ENCODE measurements around the gene SBDS. TPM values are rescaled to one million over a fixed set of nuclear protein-coding genes. Genes with fewer than 3 reads are reported as not detected.

Gene SBDS
- total RNA-seq, 2 donors from 2014 or later = 102 to 112 TPM

- no peak for DNase-seq
- no peak for TF ChIP-seq CTCF (IDR thresholded peaks at IDR 0.05)
- no peaks in the 10 kb centered on the region for H3K27me3 ChIP-seq
- H3K9me3 ChIP-seq = no peaks in the 10 kb centered on the region
- no peak overlapping the region for H3K9ac ChIP-seq (ENCODE audit: low read depth in 2 of 2, low read length in 2 of 2)
- no peaks in the 10 kb centered on the region for H3K4me1 ChIP-seq
- no peak overlapping the region for H3K4me3 ChIP-seq
- intact Hi-C loops (cut with DNase I) = no loop called here
- peaks cover 9% of the 10 kb centered on the region for H3K36me3 ChIP-seq
- H3K27ac ChIP-seq = no peak overlapping the region
These were observed 56.1 kb downstream of the SBDS start for GRCh38 chr7:66939325-66939724.

DNA sequence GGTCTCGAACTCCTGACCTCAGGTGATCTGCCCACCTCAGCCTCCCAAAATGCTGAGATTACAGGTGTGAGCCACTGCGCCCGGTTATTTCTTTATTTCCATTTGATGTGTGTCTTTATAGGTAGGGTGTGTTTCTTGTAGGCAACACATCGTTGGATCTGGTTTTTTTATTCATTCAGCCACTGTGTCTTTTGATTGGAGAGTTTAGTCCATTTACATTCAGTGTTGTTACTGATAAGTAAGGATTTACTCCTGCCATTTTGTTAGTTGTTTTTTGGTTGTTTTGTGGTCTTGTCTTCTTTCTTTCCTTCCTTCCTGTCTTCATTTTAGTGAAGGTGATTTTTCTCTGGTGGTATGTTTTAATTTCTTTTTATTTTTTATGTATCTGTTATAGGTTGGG is 57.4 kb downstream of the SBDS start:
- Histone ChIP-seq H3K4me3 (no peak overlapping the region), H3K36me3 (peaks cover 9% of the 10 kb centered on the region), H3K27me3 (no peaks in the 10 kb centered on the region), H3K27ac (no peak overlapping the region), H3K9ac (ENCODE audit: low read depth in 2 of 2, low read length in 2 of 2) (no peak overlapping the region), H3K4me1 (no peaks in the 10 kb centered on the region), H3K9me3 (no peaks in the 10 kb centered on the region)
- intact Hi-C loops (cut with DNase I) = no loop called here
- no peak for TF ChIP-seq CTCF (IDR thresholded peaks at IDR 0.05)
- DNase-seq = no peak

Other genes starting within 250 kb of the SBDS start
- 100 to 1,000 TPM; 108 to 122 TPM for gene TMEM248, start 74.4 kb downstream of the SBDS start, total RNA-seq
- gene TYW1, start 1.2 kb upstream of the SBDS start, total RNA-seq = 10 to 100 TPM; 15.5 to 16.2 TPM